GM21723 (cell line): ENCODE results near the gene PARD3B.

Experiments used
- ATAC-seq: cut with Tn5 transposase; IDR thresholded peaks from one replicate; pipeline ENCODE4 v1.9.1; 2021; ENCODE audit warnings: mild to moderate bottlenecking, moderate library complexity; ENCODE audit not compliant: unreplicated experiment

The PARD3B gene

DNA sequence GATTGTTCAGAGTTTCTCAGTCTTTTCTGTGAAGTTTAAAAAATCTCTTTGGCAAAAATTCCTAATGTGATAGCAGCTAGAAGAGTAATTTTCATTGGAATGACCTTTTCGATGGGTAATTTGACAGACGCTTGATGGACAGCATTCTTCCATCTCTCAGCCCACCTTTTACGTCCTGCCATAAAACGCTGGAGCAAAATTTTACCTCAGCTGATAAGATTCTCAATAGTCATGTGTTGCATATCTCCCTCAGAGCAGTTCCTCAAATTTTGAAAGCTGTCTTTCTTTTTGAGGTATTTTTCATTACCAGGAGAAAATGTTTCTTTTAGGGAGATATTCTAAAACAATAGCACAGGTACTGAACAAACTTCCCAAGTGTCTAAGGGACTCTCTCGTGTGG is 441.4 kb downstream of the PARD3B start:
- no peak for ATAC-seq

- no peak for ATAC-seq
These were observed 443.6 kb downstream of the PARD3B start for GRCh38 chr2:204988836-204989235.

DNA sequence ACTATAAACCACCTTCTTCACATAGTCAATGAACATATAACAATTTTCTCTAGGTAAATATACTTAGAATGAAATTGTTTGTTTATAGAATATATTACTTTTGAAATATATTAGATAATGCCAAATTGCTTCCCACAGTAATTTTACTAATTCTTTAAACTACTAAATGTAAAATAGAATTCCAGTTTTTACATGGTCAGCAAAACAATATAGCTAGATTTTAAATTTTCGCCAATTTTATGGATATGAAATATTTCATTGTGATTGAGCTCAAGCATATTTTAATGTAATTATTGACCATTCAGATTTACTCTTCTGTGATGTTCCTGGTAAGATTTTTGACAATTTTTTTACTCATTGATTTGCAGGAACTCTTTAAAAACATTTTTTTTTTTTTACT is 444.6 kb downstream of the PARD3B start:
- ATAC-seq, result no peak

GRCh38 chr2:205001300-205001966 is 456.2 kb downstream of the PARD3B start:
- ATAC-seq, result no peak

GRCh38 chr2:205002390-205002789 is 457.1 kb downstream of the PARD3B start:
- no peak for ATAC-seq

DNA sequence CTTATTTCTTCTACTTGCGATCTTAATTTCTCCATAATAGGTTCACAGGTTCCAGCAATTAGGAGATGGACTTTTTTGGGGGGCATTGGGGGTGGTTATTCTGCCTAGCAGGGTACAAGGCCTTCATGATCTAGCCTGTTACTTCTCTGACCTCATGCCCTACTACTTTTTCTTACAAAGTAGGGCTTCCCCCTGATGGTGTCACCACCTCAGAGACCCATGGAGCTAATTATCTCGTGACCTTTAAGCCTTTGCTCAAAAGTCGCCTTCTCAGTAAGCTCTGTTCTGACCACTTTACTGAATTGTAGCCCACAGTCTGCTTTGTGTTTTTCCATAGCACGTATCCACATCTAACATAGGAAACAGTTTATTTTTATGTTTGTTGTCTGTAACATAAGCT is 458.0 kb downstream of the PARD3B start:
- ATAC-seq, result no peak

DNA sequence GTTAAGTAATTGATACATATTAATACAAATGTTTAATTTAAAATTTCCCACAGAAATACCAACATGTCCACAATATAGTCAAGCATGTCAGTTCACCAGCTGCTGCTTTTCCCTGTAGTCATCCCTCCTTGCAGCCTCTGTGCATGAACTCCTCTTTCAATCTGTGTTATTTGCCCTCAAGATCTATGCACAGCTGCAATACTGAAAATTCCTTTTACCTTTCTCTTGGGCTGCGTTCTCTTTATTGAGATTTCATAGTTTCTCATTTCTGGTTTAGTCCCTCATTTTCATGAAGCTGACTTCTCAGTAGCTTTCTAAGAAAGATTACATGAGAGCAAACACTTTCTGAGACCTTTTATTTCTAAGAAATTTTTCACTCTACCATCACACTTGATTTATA is 464.9 kb downstream of the PARD3B start:
- no peak for ATAC-seq

DNA sequence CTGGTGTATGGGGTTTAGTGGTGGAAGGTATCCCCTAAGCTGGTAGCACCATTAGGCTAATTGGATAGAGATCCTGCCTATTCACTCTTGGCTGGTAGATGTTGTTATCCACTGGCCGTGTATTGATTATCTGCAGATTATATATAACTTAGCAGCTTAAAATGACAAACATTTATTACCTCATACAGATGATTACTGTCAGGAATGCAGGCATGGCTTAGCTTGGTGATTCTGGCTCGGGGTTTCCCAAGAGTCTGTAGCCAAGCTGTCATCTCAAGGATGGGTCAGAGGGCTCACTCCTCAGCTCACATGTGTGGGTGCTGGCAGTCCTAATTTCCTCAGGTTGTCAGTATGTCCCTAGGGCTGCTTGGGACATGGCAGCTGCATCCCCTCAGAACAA is 465.8 kb downstream of the PARD3B start:
- no peak for ATAC-seq

DNA sequence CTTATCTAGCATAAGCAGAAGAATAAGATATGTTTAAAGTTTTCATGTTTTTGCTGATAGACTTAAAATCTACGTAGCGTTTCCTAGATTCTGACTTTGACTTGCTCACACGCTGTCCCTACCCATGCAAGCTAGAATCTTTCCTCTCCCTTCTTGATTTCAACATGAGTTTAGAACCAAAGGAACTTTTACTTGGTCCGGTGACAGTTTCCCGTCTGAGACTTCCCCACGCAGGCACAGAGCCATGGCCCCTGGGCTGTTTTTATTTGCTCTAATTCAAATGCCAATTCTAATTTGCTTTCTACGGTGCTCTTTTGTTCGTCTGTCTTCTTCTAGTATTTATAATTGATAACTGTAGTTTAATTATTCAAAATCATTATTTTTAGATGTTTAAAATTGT is 467.7 kb downstream of the PARD3B start:
- ATAC-seq, result no peak

DNA sequence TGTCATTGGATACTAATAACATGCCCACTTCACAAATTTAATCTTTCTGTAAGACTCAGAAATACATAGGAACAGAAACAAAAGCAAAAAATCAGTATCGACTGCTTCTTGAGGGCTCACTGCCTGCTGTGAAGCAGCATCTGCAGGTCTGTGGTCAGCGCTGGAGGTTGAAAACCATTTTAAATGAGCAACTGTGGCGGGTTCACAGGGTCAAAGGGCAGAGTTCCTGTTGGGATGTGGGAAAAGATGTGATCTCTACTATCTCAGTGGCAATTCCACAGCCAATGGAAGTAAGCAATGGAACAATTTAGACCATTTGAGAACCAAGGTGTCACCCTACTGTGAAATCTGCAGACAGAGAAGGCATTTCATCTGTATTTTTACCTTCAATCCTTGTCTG is 468.3 kb downstream of the PARD3B start:
- no peak for ATAC-seq

DNA sequence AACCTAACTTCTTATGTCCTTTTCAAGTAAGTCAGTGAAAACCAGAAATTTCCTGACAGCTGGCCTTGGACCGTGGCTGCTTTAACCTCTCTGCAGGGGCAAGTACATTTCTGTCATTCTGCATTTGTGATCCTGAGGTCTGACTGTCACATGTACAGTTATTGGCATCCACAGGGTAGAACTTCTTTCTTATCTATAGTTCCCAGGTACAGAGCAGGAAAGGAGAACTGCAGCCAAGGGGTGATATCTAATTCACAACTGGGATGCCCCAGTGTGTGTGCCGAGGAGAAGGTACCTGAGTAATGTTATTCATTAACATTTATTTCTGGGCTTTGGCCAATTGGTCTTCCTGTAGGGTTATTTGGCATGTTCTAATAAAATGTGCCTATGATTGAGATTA is 468.9 kb downstream of the PARD3B start:
- no peak for ATAC-seq

DNA sequence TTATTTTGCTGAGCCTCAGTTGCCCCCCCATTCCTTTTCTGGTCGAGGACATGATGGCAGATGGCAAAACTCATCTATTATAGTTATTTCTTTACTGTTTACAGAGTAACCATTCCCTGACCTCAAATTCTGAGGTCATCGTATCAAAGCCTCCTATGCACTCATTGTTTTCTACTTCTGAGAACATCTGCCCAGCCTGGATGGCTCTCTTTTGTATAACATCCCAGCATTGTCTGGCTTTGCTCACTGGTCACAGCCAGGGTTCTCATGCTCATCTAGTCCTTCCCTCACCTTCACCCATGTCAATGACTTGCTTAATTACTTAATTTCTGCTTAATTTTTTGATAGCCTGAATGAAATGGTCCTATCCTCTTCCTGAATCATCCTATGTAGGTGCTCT is 472.1 kb downstream of the PARD3B start:
- ATAC-seq, result no peak

DNA sequence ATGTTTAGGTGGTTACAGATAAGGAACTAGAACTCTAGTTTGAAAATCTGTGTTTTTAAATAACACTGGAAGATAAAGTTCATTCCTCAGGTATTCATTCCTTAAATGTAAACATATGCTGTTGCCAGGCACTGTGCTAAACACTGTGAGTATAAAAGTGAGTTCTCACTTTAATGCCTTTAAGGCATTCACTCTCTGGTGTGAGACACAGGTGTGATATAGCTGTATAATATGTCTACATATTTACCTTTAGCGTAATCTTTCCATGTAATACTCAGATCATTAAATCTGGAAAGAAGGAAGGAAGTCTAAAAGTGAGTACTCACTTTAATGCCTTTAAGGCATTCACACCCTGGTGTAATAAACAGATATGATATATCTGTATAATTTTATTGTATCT is 472.6 kb downstream of the PARD3B start:
- no peak for ATAC-seq

- no peak for ATAC-seq
These were observed 475.4 kb downstream of the PARD3B start for GRCh38 chr2:205020673-205021072.

GRCh38 chr2:205022841-205023240 is 477.6 kb downstream of the PARD3B start:
- no peak for ATAC-seq

- no peak for ATAC-seq
These were observed 479.7 kb downstream of the PARD3B start for GRCh38 chr2:205024822-205025518.

DNA sequence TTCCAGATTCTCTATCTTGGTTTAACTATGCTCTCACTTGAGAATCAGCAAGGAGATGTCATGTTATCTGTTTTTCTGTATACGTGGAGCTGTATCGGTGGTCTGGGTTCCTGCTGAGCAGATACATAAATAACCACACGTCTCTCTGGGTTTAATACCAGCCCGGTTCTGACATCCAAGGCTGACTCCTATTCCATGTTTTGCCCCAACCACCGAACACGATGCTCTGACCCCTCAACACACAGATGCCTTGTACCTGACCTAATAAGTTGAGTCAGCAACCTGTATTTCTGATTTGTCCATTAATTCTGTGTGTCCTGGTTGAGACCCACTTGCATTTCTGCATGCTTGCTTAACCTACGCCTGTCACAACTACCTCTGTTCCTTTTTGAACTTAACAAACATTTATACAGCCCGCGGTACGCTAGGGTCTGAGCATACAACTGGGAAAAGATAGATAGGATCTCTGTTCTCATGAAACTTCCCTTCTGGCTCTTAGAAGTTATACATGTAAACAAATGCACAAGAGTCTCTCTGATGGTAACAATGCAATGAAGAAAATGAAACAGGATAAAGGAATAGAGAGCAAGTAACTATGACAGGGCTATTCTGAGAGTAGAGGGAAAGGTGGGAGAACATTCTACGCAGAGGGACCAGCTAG is 480.4 kb downstream of the PARD3B start:
- no peak for ATAC-seq

DNA sequence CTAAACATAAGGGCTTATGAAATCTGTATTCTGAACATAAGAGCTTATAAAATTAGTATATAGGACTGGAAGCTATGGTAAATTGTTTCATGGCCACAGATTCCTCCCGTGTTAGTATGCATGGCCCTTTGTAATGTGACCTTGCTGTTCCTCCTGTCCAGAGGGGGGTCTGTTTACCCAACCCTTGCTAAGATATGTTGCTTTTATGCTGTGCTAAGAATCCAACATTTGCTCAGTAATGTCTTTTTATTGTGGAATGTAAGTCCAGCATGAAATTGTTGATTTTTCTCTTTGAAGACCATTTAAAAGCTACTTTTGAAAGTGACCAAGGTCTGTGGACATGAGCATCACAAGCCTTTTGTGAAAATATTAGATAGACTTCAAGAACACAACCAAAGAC is 485.4 kb downstream of the PARD3B start:
- ATAC-seq, result no peak

DNA sequence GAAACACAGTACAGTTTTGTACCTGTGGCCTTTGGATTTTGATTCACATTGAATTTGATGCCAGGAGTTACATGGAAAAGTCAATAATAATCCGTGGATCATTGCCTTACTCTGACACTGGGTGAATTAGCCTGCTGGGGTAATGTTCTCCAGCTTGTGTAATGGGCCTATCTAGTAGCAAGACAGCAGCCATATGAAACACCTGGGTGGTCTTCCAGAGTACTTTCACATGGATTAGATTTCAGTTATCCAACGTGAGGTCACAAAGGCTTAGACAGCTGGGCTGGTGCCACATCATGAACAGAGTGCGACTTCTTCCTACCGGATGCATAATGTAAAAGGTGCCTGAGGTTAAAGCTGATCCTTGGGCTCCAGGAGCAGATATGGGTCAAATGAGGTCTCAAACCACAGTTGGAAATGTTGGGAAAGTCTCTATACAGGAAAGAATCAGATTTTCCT is 486.8 kb downstream of the PARD3B start:
- no peak for ATAC-seq

DNA sequence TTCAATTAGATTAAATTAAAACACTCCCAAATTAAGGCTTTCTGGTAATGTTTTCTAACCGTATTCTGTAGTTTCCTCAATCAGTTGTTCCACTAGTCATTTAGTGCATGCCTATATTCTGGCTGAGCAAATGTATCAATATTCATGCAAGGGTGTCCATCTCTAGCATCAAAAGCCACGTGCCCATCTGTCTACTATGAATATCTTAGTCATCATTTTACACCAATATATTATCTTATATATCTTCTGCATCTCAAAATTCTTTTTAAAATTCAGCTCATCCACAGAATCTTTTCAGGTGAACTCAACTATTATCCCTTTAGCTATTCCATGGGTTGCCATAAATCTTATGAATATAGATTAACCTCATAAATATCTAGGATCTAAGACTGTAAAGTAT is 488.2 kb downstream of the PARD3B start:
- no peak for ATAC-seq

DNA sequence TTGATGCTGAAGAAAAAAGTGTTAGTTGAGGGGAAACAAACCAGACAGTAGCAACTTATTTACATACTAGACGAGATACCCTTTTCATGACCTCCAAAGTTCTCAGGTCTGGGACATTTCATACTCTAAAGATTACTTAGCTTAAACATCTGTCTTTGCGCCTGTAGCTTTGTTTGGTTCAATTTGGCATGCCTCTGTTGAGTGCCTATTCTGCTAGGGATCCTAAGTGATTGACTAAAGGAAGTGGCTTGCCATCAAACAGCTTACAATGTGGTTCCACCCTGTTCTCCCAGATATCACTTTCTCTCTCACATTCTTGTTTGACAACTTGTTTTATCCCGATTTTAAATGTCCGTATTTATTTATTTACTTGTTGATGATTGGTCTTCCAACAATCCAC is 488.8 kb downstream of the PARD3B start:
- ATAC-seq, result no peak

- ATAC-seq, result no peak
These were observed 495.0 kb downstream of the PARD3B start for GRCh38 chr2:205040323-205040722.
